T-helper 17 cell (primary cell): ENCODE results near the gene DGCR2. TPM values are rescaled to one million over a fixed set of nuclear protein-coding genes. Genes with fewer than 3 reads are reported as not detected.

ENCODE experiments used
- ATAC-seq: fragments of 150-1000 bp; cut with Tn5 transposase; 2 replicates; pipeline ENCODE4 v1.10.0; 2021; ENCODE audit warnings: mild to moderate bottlenecking, moderate library complexity
- DNase-seq, 3 donors: peaks; one replicate each; pipeline versions ENCODE4 v3.0.0 to v3.0.0-alpha.2; 2020 to 2021
- H3K9me3 ChIP-seq: one replicate; pipeline ENCODE4 v1.7.0; 2013; ENCODE audit warnings: low read length, mild to moderate bottlenecking; ENCODE audit not compliant: control insufficient read depth, poor library complexity, severe bottlenecking
- H3K27ac Mint-ChIP-seq: one replicate; pipeline ENCODE4 v1.8.0; 2022; ENCODE audit warnings: mild to moderate bottlenecking, moderate library complexity, mixed read lengths
- H3K27me3 Mint-ChIP-seq: one replicate; pipeline ENCODE4 v1.8.0; 2022; ENCODE audit warnings: mixed read lengths
- H3K36me3 Mint-ChIP-seq: one replicate; pipeline ENCODE4 v1.8.0; 2022; ENCODE audit warnings: low read depth, mixed read lengths
- H3K4me1 Mint-ChIP-seq: one replicate; pipeline ENCODE4 v1.8.0; 2022; ENCODE audit warnings: mild to moderate bottlenecking, mixed read lengths
- H3K4me3 Mint-ChIP-seq: one replicate; pipeline ENCODE4 v1.8.0; 2022; ENCODE audit warnings: mild to moderate bottlenecking, moderate library complexity, mixed read lengths
- total RNA-seq, 4 donors: library from RNA in 2 of 4; stranded (reverse) in 2 of 4; gene quantifications; one replicate each; pipeline ENCODE4 v1.2.3 and lab custom pipeline; 2022 to 2026

Gene DGCR2
- total RNA-seq, 2 donors from 2014 or later, result 37.7 TPM

DNA sequence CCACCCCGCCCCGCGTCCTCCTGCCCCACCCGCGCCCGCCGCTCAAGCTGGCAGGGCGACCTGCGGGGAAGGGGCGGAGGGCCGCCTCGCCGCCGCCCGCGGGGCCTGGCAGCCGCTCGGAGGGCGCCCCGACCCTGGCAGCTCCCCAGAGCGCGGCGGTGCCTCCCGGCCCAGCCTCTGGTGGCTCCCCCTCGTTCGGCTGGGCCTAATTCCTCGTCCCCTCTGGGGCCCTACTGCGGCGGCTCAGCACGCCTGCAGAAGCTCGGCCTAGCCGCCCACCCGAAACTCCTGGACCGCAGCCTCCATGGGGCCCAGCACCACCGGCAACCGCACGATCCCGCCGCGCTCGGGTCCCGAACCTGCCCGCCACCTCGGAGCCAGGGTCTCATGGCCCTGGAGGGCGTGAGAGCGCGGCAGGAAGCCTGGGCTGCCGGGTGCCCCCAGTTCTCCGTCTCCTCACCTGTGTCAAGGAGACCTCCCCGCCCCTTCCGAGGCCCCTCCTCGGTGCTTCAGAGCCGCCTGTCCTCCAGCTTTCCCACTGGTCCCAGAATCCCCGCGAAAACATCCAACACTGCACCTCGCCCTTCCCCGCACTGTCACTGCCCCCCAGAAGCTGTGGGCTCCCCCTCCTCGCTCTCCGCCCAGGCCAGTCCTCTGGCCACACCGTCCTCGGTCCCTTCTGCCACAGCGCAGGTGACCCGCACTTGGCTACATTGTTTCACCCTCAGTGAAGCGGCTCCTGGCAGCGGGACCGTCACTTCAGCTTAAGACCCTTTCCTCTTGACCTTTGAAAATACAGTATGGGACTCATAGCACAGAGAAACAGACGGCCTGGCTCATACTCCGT, 28.5 kb upstream of the DGCR2 start:
- H3K4me3 Mint-ChIP-seq, result peak overlapping the region; percentile 90
- H3K9me3 ChIP-seq, result no peaks in the 10 kb centered on the region
- no peak overlapping the region for H3K27ac Mint-ChIP-seq
- DNase-seq, result no peak
- H3K36me3 Mint-ChIP-seq, result peaks cover 7% of the 10 kb centered on the region
- peaks cover 51% of the 10 kb centered on the region for H3K27me3 Mint-ChIP-seq
- peaks cover 9% of the 10 kb centered on the region for H3K4me1 Mint-ChIP-seq
- ATAC-seq, result no peak

DNA sequence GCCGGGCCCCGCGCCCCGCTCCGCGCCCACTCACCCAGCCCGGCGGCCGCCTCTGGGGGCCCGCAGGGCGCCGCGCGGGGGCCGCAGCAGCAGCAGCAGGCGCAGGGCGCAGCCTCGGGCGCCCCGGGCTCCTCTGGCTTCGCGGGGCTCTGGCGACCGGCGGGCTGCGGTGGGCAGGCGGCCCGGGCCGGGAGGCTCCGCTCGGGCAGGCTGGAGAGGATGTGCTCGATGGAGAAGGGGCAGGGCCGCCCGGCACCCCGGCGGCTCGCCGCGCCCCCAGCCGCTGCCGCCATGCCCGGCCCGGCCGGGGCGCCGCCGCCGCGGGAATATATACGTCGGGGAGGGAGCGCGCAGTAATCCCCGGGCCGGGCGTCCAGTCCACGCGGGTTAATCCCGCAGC, 27.8 kb upstream of the DGCR2 start, which contains the start of gene GSC2:
TSS of gene GSC2 (minus strand) at position 302 of the 400 bp plus-strand sequence. CDS start at position 293, 9 bp downstream.
- H3K9me3 ChIP-seq, result no peaks in the 10 kb centered on the region
- DNase-seq, result no peak
- H3K27ac Mint-ChIP-seq, result no peak within 1 kb of the TSS
- H3K36me3 Mint-ChIP-seq, result peaks cover 7% of the 10 kb centered on the region
- H3K27me3 Mint-ChIP-seq, result peaks cover 49% of the 10 kb centered on the region
- H3K4me3 Mint-ChIP-seq, result peak within 1 kb of the TSS; percentile 90
- peak; percentile 8 for ATAC-seq
- peaks cover 9% of the 10 kb centered on the region for H3K4me1 Mint-ChIP-seq

GRCh38 chr22:19149047-19149883, 27.1 kb upstream of the DGCR2 start:
- ATAC-seq (peak; percentile 27), DNase-seq (peak in 1 of 3 donors; percentile 18)
- H3K27ac Mint-ChIP-seq, result no peak overlapping the region
- H3K4me1 Mint-ChIP-seq, result peaks cover 15% of the 10 kb centered on the region
- peaks cover 11% of the 10 kb centered on the region for H3K36me3 Mint-ChIP-seq
- peak overlapping the region; percentile 75 for H3K4me3 Mint-ChIP-seq
- peaks cover 45% of the 10 kb centered on the region for H3K27me3 Mint-ChIP-seq
- H3K9me3 ChIP-seq, result no peaks in the 10 kb centered on the region

GRCh38 chr22:19148417-19149046, 26.3 kb upstream of the DGCR2 start:
- DNase-seq (no peak), ATAC-seq (no peak)
- H3K4me3 Mint-ChIP-seq, result peak overlapping the region; percentile 75
- no peaks in the 10 kb centered on the region for H3K9me3 ChIP-seq
- peaks cover 14% of the 10 kb centered on the region for H3K36me3 Mint-ChIP-seq
- H3K27me3 Mint-ChIP-seq, result peaks cover 41% of the 10 kb centered on the region
- H3K4me1 Mint-ChIP-seq, result peaks cover 20% of the 10 kb centered on the region
- H3K27ac Mint-ChIP-seq, result no peak overlapping the region

GRCh38 chr22:19147195-19147780, 25.1 kb upstream of the DGCR2 start:
- Mint-ChIP-seq H3K27me3 (peaks cover 32% of the 10 kb centered on the region), H3K36me3 (peaks cover 14% of the 10 kb centered on the region), H3K27ac (peak overlapping the region; percentile 70), H3K4me1 (peaks cover 22% of the 10 kb centered on the region), H3K4me3 (no peak overlapping the region)
- H3K9me3 ChIP-seq, result no peaks in the 10 kb centered on the region
- ATAC-seq, result no peak
- no peak for DNase-seq

DNA sequence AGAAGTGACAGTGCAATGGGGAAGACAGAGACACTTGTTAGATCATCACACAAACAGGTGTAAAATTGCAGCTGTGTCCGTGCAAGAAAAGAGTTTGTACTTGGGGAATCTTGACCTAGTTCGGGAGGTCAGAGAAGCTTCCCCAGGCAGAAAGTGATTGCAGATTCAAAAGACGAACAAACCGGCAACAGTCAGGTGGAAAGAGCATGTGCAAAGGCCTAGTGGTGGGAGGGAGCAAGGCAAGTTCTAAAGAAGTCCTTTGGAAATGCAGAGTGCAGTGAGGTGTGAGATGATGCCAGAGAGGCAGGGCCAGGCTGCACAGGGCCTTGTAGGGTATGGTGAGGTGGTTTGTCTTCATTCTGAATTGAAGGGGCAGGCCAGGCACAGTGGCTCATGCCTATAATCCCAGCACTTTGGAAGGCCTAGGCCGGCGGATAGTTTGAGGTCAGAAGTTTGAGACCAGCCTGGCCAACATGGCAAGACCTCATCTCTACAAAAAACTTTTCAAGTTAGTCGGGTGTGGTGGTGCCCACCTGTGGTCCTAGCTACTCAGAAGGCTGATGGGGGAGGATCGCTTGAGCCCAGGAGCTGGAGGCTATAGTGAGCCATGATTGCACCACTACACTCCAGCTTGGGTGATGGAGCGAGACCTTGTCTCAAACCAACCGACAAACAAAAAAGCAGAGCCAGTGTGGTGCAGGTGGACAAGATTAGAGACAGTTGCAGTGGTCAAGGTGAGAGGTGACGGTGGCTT, 24.2 kb upstream of the DGCR2 start:
- Mint-ChIP-seq H3K4me3 (peak overlapping the region; percentile 36), H3K27me3 (peaks cover 25% of the 10 kb centered on the region), H3K36me3 (peaks cover 11% of the 10 kb centered on the region), H3K27ac (peak overlapping the region; percentile 70), H3K4me1 (peaks cover 22% of the 10 kb centered on the region)
- ATAC-seq (no peak), DNase-seq (no peak)
- no peaks in the 10 kb centered on the region for H3K9me3 ChIP-seq

DNA sequence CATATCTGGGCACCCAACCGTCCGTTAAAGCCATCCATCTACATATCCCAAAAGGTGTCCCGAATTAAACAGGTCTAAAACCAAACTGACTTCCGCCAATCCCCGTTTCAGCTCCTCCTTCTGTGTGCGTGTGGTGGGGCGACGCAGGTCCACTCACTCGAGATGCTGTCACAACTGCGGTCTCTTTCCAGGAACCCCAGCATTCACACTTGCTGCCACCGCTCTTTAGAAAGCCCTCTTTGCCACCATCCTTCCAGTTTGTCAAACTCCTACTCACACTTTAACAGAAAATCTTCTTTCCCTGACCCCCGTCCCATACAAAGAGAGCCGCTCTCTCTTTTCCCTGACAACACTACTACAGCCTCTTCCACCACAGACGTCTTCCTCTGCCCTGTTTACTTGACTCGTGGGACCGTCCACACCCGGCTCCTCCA, 21.8 kb upstream of the DGCR2 start:
- DNase-seq (no peak), ATAC-seq (peak; percentile 18)
- H3K9me3 ChIP-seq, result no peaks in the 10 kb centered on the region
- Mint-ChIP-seq H3K4me3 (peak overlapping the region; percentile 100), H3K27ac (peak overlapping the region; percentile 99), H3K4me1 (peaks cover 17% of the 10 kb centered on the region), H3K36me3 (peaks cover 8% of the 10 kb centered on the region), H3K27me3 (peaks cover 15% of the 10 kb centered on the region)

DNA sequence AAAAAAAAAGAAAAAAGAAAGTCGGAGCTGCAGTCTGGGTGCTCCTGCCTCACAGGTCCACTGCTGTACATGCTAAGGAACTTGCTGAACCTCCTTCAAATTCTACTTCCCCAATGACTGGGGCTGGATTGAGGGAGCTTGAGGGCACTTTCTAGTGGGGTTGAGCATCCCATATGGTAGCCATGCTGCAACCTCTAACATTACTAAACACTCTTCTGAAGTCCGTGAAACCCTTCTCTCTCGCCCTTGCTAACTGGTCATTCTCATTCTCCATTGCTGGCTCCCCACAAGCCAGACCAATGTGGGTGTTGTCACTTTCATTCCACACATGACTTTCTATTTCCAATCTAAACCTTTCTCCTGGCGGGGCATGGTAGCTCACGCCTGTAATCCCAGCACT, 21.0 kb upstream of the DGCR2 start:
- Mint-ChIP-seq H3K36me3 (peaks cover 8% of the 10 kb centered on the region), H3K27me3 (peaks cover 12% of the 10 kb centered on the region), H3K4me1 (peaks cover 17% of the 10 kb centered on the region), H3K27ac (peak overlapping the region; percentile 99), H3K4me3 (peak overlapping the region; percentile 100)
- no peak for ATAC-seq
- DNase-seq, result no peak
- H3K9me3 ChIP-seq, result no peaks in the 10 kb centered on the region

DNA sequence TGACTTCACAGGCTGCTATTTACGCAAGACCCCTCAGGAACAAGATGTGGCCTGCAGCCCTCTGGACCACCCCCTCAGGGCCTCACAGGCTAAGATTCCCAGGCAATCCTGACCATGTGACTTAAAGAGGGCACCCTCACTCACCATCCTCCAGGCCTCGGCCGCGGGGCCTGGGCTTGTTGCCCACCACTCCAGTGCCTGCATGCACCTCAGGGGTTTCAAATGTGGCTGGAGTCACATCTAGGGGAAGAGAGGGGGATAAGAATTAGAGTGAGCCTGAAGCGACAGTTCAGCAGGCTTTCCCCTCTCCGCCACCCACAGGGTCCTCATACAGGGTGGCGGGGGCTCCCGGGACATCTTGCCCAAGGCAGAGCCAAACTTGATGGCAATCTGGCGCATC, 20.2 kb upstream of the DGCR2 start:
- peak overlapping the region; percentile 15 for H3K4me3 Mint-ChIP-seq
- H3K27ac Mint-ChIP-seq, result no peak overlapping the region
- H3K27me3 Mint-ChIP-seq, result peaks cover 11% of the 10 kb centered on the region
- peaks cover 8% of the 10 kb centered on the region for H3K36me3 Mint-ChIP-seq
- no peaks in the 10 kb centered on the region for H3K9me3 ChIP-seq
- DNase-seq, result no peak
- ATAC-seq, result no peak
- H3K4me1 Mint-ChIP-seq, result peaks cover 17% of the 10 kb centered on the region

- no peak for ATAC-seq
- Mint-ChIP-seq H3K4me3 (peak overlapping the region; percentile 28), H3K27ac (no peak overlapping the region), H3K4me1 (peaks cover 19% of the 10 kb centered on the region), H3K27me3 (no peaks in the 10 kb centered on the region), H3K36me3 (peaks cover 13% of the 10 kb centered on the region)
- DNase-seq, result no peak
- no peaks in the 10 kb centered on the region for H3K9me3 ChIP-seq
Measured at GRCh38 chr22:19139974-19140373, 17.8 kb upstream of the DGCR2 start.

DNA sequence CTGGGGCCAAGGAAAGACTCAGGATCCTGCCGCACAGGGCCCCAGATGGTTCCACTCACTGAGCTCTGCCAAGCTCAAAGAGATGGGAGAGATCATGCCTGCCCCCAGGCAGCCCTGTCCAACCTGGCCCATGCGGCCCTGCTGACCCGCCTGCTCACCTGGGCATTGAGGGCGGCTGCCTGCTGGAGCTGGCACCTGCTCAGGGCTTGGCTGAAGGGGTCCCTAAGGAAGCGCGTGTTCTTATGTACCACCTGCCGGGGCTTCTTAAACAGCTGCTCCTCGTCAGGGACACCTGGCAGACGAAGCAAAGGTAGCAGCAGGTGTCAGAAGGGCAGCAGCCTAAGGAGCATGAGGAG, 16.8 kb upstream of the DGCR2 start:
- no peak overlapping the region for H3K27ac Mint-ChIP-seq

GRCh38 chr22:19138217-19139000, 16.2 kb upstream of the DGCR2 start:
- Mint-ChIP-seq H3K27me3 (no peaks in the 10 kb centered on the region), H3K36me3 (peaks cover 6% of the 10 kb centered on the region), H3K27ac (no peak overlapping the region), H3K4me3 (no peak overlapping the region), H3K4me1 (peaks cover 7% of the 10 kb centered on the region)
- no peak for ATAC-seq
- DNase-seq, result no peak
- H3K9me3 ChIP-seq, result no peaks in the 10 kb centered on the region

More for the DNA sequence above, 16.8 kb upstream of the DGCR2 start:
- ATAC-seq (no peak), DNase-seq (no peak)
- Mint-ChIP-seq H3K36me3 (peaks cover 8% of the 10 kb centered on the region), H3K4me1 (peaks cover 10% of the 10 kb centered on the region), H3K4me3 (no peak overlapping the region), H3K27me3 (no peaks in the 10 kb centered on the region)
- H3K9me3 ChIP-seq, result no peaks in the 10 kb centered on the region
